T-helper 17 cell (primary cell): ENCODE measurements around the gene VCAN. TPM values are rescaled to one million over a fixed set of nuclear protein-coding genes. Genes with fewer than 3 reads are reported as not detected.
"Not testable (repeated sequence)": the region's sequence is repeated elsewhere in the genome, so short reads cannot be mapped to it uniquely, and the experiment has no call there.

ENCODE experiments used
- ATAC-seq: fragments of 150-1000 bp; cut with Tn5 transposase; 2 replicates; pipeline ENCODE4 v1.10.0; 2021; ENCODE audit warnings: mild to moderate bottlenecking, moderate library complexity
- DNase-seq, 3 donors: peaks; one replicate each; pipeline versions ENCODE4 v3.0.0 to v3.0.0-alpha.2; 2020 to 2021
- H3K9me3 ChIP-seq: one replicate; pipeline ENCODE4 v1.7.0; 2013; ENCODE audit warnings: low read length, mild to moderate bottlenecking; ENCODE audit not compliant: control insufficient read depth, poor library complexity, severe bottlenecking
- H3K27ac Mint-ChIP-seq: one replicate; pipeline ENCODE4 v1.8.0; 2022; ENCODE audit warnings: mild to moderate bottlenecking, moderate library complexity, mixed read lengths
- H3K27me3 Mint-ChIP-seq: one replicate; pipeline ENCODE4 v1.8.0; 2022; ENCODE audit warnings: mixed read lengths
- H3K36me3 Mint-ChIP-seq: one replicate; pipeline ENCODE4 v1.8.0; 2022; ENCODE audit warnings: low read depth, mixed read lengths
- H3K4me1 Mint-ChIP-seq: one replicate; pipeline ENCODE4 v1.8.0; 2022; ENCODE audit warnings: mild to moderate bottlenecking, mixed read lengths
- H3K4me3 Mint-ChIP-seq: one replicate; pipeline ENCODE4 v1.8.0; 2022; ENCODE audit warnings: mild to moderate bottlenecking, moderate library complexity, mixed read lengths
- total RNA-seq, 4 donors: library from RNA in 2 of 4; stranded (reverse) in 2 of 4; gene quantifications; one replicate each; pipeline ENCODE4 v1.2.3 and lab custom pipeline; 2022 to 2026

Gene VCAN
- total RNA-seq: 10 to 100 TPM in 1 of 2 donors, 1 to 10 TPM in 1; 8.0 to 34.2 TPM
- total RNA-seq (lab: John Stamatoyannopoulos, UW): 0.23 to 0.58 reads per million in 2 donors

GRCh38 chr5:83471405-83472212 lies at the start of gene VCAN:
Gene VCAN (plus strand): TSS chr5:83471744. CDS start chr5:83483519, 11,775 bp downstream.
- DNase-seq (no peak), ATAC-seq (peak; percentile 46)

GRCh38 chr5:83422284-83422683 lies 49.3 kb upstream of the VCAN start:
- no peaks in the 10 kb centered on the region for H3K9me3 ChIP-seq
- Mint-ChIP-seq H3K27ac (no peak overlapping the region), H3K27me3 (peaks cover 15% of the 10 kb centered on the region), H3K4me3 (no peak overlapping the region), H3K36me3 (no peaks in the 10 kb centered on the region), H3K4me1 (no peaks in the 10 kb centered on the region)
- ATAC-seq (no peak), DNase-seq (no peak)

More at GRCh38 chr5:83471405-83472212, at the start of gene VCAN:
- H3K27me3 Mint-ChIP-seq: peaks cover 85% of the 10 kb centered on the region
- peaks cover 12% of the 10 kb centered on the region for H3K36me3 Mint-ChIP-seq
- peaks cover 24% of the 10 kb centered on the region for H3K4me1 Mint-ChIP-seq
- no peaks in the 10 kb centered on the region for H3K9me3 ChIP-seq
- H3K4me3 Mint-ChIP-seq: peak within 1 kb of the TSS; percentile 98
- H3K27ac Mint-ChIP-seq: no peak within 1 kb of the TSS

- ATAC-seq (no peak), DNase-seq (no peak)
- H3K36me3 Mint-ChIP-seq: no peaks in the 10 kb centered on the region
- H3K27ac Mint-ChIP-seq: no peak overlapping the region
- no peaks in the 10 kb centered on the region for H3K4me1 Mint-ChIP-seq
- H3K27me3 Mint-ChIP-seq: peaks cover 8% of the 10 kb centered on the region
- no peak overlapping the region for H3K4me3 Mint-ChIP-seq
- no peaks in the 10 kb centered on the region for H3K9me3 ChIP-seq
These were observed 44.7 kb upstream of the VCAN start for GRCh38 chr5:83426855-83427254.

GRCh38 chr5:83428126-83428525 lies 43.4 kb upstream of the VCAN start:
- Mint-ChIP-seq H3K27me3 (peaks cover 8% of the 10 kb centered on the region), H3K27ac (no peak overlapping the region)

GRCh38 chr5:83428890-83429289 lies 42.7 kb upstream of the VCAN start:
- Mint-ChIP-seq H3K4me1 (no peaks in the 10 kb centered on the region), H3K27me3 (peaks cover 8% of the 10 kb centered on the region), H3K27ac (no peak overlapping the region), H3K4me3 (no peak overlapping the region), H3K36me3 (no peaks in the 10 kb centered on the region)
- DNase-seq (no peak), ATAC-seq (no peak)
- no peaks in the 10 kb centered on the region for H3K9me3 ChIP-seq

More at GRCh38 chr5:83428126-83428525, 43.4 kb upstream of the VCAN start:
- ATAC-seq: no peak
- Mint-ChIP-seq H3K4me1 (no peaks in the 10 kb centered on the region), H3K36me3 (no peaks in the 10 kb centered on the region), H3K4me3 (no peak overlapping the region)
- no peaks in the 10 kb centered on the region for H3K9me3 ChIP-seq
- DNase-seq: no peak

- no peaks in the 10 kb centered on the region for H3K4me1 Mint-ChIP-seq
- H3K9me3 ChIP-seq: no peaks in the 10 kb centered on the region
- DNase-seq (peak in 1 of 3 donors; percentile 17), ATAC-seq (peak; percentile 82)
- H3K4me3 Mint-ChIP-seq: no peak overlapping the region
- no peak overlapping the region for H3K27ac Mint-ChIP-seq
- peaks cover 8% of the 10 kb centered on the region for H3K27me3 Mint-ChIP-seq
- no peaks in the 10 kb centered on the region for H3K36me3 Mint-ChIP-seq
These were observed 41.2 kb upstream of the VCAN start for GRCh38 chr5:83430130-83431010.

- Mint-ChIP-seq H3K27ac (no peak overlapping the region), H3K27me3 (no peaks in the 10 kb centered on the region), H3K36me3 (no peaks in the 10 kb centered on the region), H3K4me3 (no peak overlapping the region), H3K4me1 (no peaks in the 10 kb centered on the region)
- ATAC-seq (no peak), DNase-seq (no peak)
- H3K9me3 ChIP-seq: no peaks in the 10 kb centered on the region
These were observed 37.7 kb upstream of the VCAN start for GRCh38 chr5:83433891-83434290.

GRCh38 chr5:83434946-83435345 lies 36.6 kb upstream of the VCAN start:
- H3K36me3 Mint-ChIP-seq: no peaks in the 10 kb centered on the region
- DNase-seq (no peak), ATAC-seq (no peak)
- no peaks in the 10 kb centered on the region for H3K27me3 Mint-ChIP-seq
- no peaks in the 10 kb centered on the region for H3K4me1 Mint-ChIP-seq
- no peaks in the 10 kb centered on the region for H3K9me3 ChIP-seq
- no peak overlapping the region for H3K4me3 Mint-ChIP-seq
- no peak overlapping the region for H3K27ac Mint-ChIP-seq

- no peaks in the 10 kb centered on the region for H3K36me3 Mint-ChIP-seq
- H3K9me3 ChIP-seq: no peaks in the 10 kb centered on the region
- H3K27ac Mint-ChIP-seq: no peak overlapping the region
- H3K4me1 Mint-ChIP-seq: no peaks in the 10 kb centered on the region
- ATAC-seq: no peak
- no peak overlapping the region for H3K4me3 Mint-ChIP-seq
- no peaks in the 10 kb centered on the region for H3K27me3 Mint-ChIP-seq
- DNase-seq: no peak
These were observed 35.3 kb upstream of the VCAN start for GRCh38 chr5:83436276-83436675.

GRCh38 chr5:83437697-83438096 lies 33.8 kb upstream of the VCAN start:
- H3K27me3 Mint-ChIP-seq, H3K36me3 Mint-ChIP-seq, H3K27ac Mint-ChIP-seq, DNase-seq, H3K9me3 ChIP-seq, ATAC-seq, H3K4me1 Mint-ChIP-seq, H3K4me3 Mint-ChIP-seq: not testable (repeated sequence)

GRCh38 chr5:83440826-83441225 lies 30.7 kb upstream of the VCAN start:
- no peak overlapping the region for H3K4me3 Mint-ChIP-seq
- no peak for DNase-seq
- no peak overlapping the region for H3K27ac Mint-ChIP-seq
- no peaks in the 10 kb centered on the region for H3K4me1 Mint-ChIP-seq
- no peaks in the 10 kb centered on the region for H3K36me3 Mint-ChIP-seq
- no peak for ATAC-seq
- no peaks in the 10 kb centered on the region for H3K27me3 Mint-ChIP-seq
- H3K9me3 ChIP-seq: no peaks in the 10 kb centered on the region

- ATAC-seq: no peak
- Mint-ChIP-seq H3K4me1 (no peaks in the 10 kb centered on the region), H3K27ac (no peak overlapping the region), H3K4me3 (no peak overlapping the region), H3K27me3 (no peaks in the 10 kb centered on the region), H3K36me3 (no peaks in the 10 kb centered on the region)
- no peaks in the 10 kb centered on the region for H3K9me3 ChIP-seq
- no peak for DNase-seq
These were observed 29.8 kb upstream of the VCAN start for GRCh38 chr5:83441747-83442146.

GRCh38 chr5:83443534-83443933 lies 28.0 kb upstream of the VCAN start:
- no peak overlapping the region for H3K4me3 Mint-ChIP-seq
- DNase-seq (no peak), ATAC-seq (no peak)
- no peak overlapping the region for H3K27ac Mint-ChIP-seq
- no peaks in the 10 kb centered on the region for H3K36me3 Mint-ChIP-seq
- H3K4me1 Mint-ChIP-seq: no peaks in the 10 kb centered on the region
- H3K9me3 ChIP-seq: no peaks in the 10 kb centered on the region
- H3K27me3 Mint-ChIP-seq: no peaks in the 10 kb centered on the region
